NCI-H146 treated with DMSO at 0.1 percent for 48 hours (cell line): ENCODE measurements around the gene OR5AK2.
"Not testable (repeated sequence)": the region's sequence is repeated elsewhere in the genome, so short reads cannot be mapped to it uniquely, and the experiment has no call there.

Source experiments
- DNase-seq: peaks from one replicate; lab custom pipeline; 2025; ENCODE audit not compliant: unreplicated experiment; lab: John Stamatoyannopoulos, UW

The OR5AK2 gene

GRCh38 chr11:56988614-56989013, at the start of gene OR5AK2:
OR5AK2 (plus strand) TSS chr11:56988914; CDS start chr11:56988914, 0 bp downstream.
- no peak for DNase-seq

GRCh38 chr11:56945526-56945925, 43.2 kb upstream of the OR5AK2 start:
- DNase-seq, result not testable (repeated sequence)

- no peak for DNase-seq
These were observed 39.7 kb upstream of the OR5AK2 start for GRCh38 chr11:56948991-56949515.

GRCh38 chr11:56950510-56950909, 38.2 kb upstream of the OR5AK2 start:
- no peak for DNase-seq

GRCh38 chr11:56953907-56954306, 34.8 kb upstream of the OR5AK2 start:
- not testable (repeated sequence) for DNase-seq

- DNase-seq, result no peak
These were observed 27.1 kb upstream of the OR5AK2 start for GRCh38 chr11:56961609-56962008.

- DNase-seq, result no peak
These were observed 21.0 kb upstream of the OR5AK2 start for GRCh38 chr11:56967726-56968125.

- DNase-seq, result no peak
These were observed 20.2 kb upstream of the OR5AK2 start for GRCh38 chr11:56968524-56968923.

GRCh38 chr11:56977314-56977713, 11.4 kb upstream of the OR5AK2 start:
- no peak for DNase-seq

- DNase-seq, result no peak
These were observed 2.0 kb downstream of the OR5AK2 start for GRCh38 chr11:56990702-56991101.

- DNase-seq, result no peak
These were observed 5.8 kb downstream of the OR5AK2 start for GRCh38 chr11:56994532-56994931.

GRCh38 chr11:57001674-57002401, 13.1 kb downstream of the OR5AK2 start:
- no peak for DNase-seq

GRCh38 chr11:57008373-57008772, 19.7 kb downstream of the OR5AK2 start:
- no peak for DNase-seq

GRCh38 chr11:57015679-57016078, 27.0 kb downstream of the OR5AK2 start:
- no peak for DNase-seq

- DNase-seq, result no peak
These were observed 42.8 kb downstream of the OR5AK2 start for GRCh38 chr11:57031556-57031955.
